ENCODE measurements around the gene MFSD11.
A peak's percentile ranks its signal among the peaks of the same experiment; 100 is the strongest.

The MFSD11 gene

GRCh38 chr17:76816590-76817135 is 78.7 kb downstream of the MFSD11 start:
- no peak overlapping the region for H3K4me3 ChIP-seq (ENCODE audit: low read depth, low read length)
- TF ChIP-seq CTCF (IDR thresholded peaks at IDR 0.05; ENCODE audit: low read depth, low read length): peak; percentile 86
- in situ Hi-C loops (cut with HindIII; ENCODE audit: low sequenced_read_pairs): no loop called here
- peak; percentile 56 for DNase-seq (ENCODE audit: low read depth, low spot score)

- in situ Hi-C loops (cut with HindIII; ENCODE audit: low sequenced_read_pairs): no loop called here
- TF ChIP-seq CTCF (IDR thresholded peaks at IDR 0.05; ENCODE audit: low read depth, low read length): no peak
- no peak for DNase-seq (ENCODE audit: low read depth, low spot score)
- H3K4me3 ChIP-seq (ENCODE audit: low read depth, low read length): no peak overlapping the region
These were observed 82.1 kb downstream of the MFSD11 start for GRCh38 chr17:76820039-76820438.

- H3K4me3 ChIP-seq (ENCODE audit: low read depth, low read length): no peak overlapping the region
- no peak for DNase-seq (ENCODE audit: low read depth, low spot score)
- no peak for TF ChIP-seq CTCF (IDR thresholded peaks at IDR 0.05; ENCODE audit: low read depth, low read length)
- in situ Hi-C loops (cut with HindIII; ENCODE audit: low sequenced_read_pairs): no loop called here
These were observed 82.6 kb downstream of the MFSD11 start for GRCh38 chr17:76820561-76820960.

- in situ Hi-C loops (cut with HindIII; ENCODE audit: low sequenced_read_pairs): no loop called here
- DNase-seq (ENCODE audit: low read depth, low spot score): no peak
- TF ChIP-seq CTCF (IDR thresholded peaks at IDR 0.05; ENCODE audit: low read depth, low read length): no peak
- H3K4me3 ChIP-seq (ENCODE audit: low read depth, low read length): no peak overlapping the region
These were observed 84.4 kb downstream of the MFSD11 start for GRCh38 chr17:76822184-76822778.

- in situ Hi-C loops (cut with HindIII; ENCODE audit: low sequenced_read_pairs): no loop called here
- no peak for TF ChIP-seq CTCF (IDR thresholded peaks at IDR 0.05; ENCODE audit: low read depth, low read length)
- DNase-seq (ENCODE audit: low read depth, low spot score): no peak
- no peak overlapping the region for H3K4me3 ChIP-seq (ENCODE audit: low read depth, low read length)
These were observed 86.2 kb downstream of the MFSD11 start for GRCh38 chr17:76824093-76824492.

- in situ Hi-C loops (cut with HindIII; ENCODE audit: low sequenced_read_pairs): no loop called here
- no peak for TF ChIP-seq CTCF (IDR thresholded peaks at IDR 0.05; ENCODE audit: low read depth, low read length)
- DNase-seq (ENCODE audit: low read depth, low spot score): no peak
- H3K4me3 ChIP-seq (ENCODE audit: low read depth, low read length): no peak overlapping the region
These were observed 88.6 kb downstream of the MFSD11 start for GRCh38 chr17:76826330-76827068.

Data from astrocyte of the spinal cord (primary cell).